DMS53 treated with DMSO at 0.1 percent for 48 hours (cell line): Measurements from ENCODE around the gene IGF2R.
A peak's percentile ranks its signal among the peaks of the same experiment; 100 is the strongest.
"Not testable (repeated sequence)": the region's sequence is repeated elsewhere in the genome, so short reads cannot be mapped to it uniquely, and the experiment has no call there.

ENCODE experiments used
- DNase-seq: peaks from one replicate; lab custom pipeline; 2025; ENCODE audit not compliant: unreplicated experiment; lab: John Stamatoyannopoulos, UW

Gene IGF2R

DNA sequence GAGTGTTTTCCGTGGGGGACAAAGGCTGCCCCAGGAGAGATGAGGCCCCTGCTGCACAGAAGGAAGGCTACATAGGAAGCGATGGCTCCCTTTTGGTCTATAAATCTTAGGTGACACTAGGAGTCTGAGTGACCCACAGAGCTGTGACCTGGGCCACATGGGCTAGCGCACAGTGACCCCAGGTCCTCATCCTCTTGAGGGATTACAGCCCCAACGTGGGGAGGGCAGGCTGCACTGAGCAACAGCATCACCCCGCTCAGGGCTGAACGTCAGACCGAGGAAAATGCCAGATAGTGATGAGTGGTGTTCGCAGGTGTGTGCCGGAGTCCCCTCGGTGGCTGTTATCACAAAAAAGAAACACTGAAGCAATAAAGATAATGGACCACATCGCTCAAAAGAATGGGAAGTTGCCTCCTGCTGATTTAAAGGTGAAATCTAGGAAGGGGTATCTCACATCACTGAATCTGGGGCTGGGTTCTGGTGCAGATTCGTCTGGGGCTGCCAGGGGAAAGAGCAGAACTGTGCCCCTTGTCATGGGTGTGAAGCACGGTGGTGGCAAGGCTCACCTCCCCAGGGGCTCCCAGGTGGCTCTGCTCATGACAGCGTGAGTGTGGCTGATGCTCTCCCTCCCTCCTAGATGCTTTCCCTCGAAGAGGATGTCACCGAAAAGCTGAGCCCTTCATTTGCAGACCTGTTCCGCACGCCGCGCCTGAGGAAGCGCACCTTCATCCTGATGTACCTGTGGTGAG lies 167.2 kb downstream of the IGF2R start:
- no peak for DNase-seq

DNA sequence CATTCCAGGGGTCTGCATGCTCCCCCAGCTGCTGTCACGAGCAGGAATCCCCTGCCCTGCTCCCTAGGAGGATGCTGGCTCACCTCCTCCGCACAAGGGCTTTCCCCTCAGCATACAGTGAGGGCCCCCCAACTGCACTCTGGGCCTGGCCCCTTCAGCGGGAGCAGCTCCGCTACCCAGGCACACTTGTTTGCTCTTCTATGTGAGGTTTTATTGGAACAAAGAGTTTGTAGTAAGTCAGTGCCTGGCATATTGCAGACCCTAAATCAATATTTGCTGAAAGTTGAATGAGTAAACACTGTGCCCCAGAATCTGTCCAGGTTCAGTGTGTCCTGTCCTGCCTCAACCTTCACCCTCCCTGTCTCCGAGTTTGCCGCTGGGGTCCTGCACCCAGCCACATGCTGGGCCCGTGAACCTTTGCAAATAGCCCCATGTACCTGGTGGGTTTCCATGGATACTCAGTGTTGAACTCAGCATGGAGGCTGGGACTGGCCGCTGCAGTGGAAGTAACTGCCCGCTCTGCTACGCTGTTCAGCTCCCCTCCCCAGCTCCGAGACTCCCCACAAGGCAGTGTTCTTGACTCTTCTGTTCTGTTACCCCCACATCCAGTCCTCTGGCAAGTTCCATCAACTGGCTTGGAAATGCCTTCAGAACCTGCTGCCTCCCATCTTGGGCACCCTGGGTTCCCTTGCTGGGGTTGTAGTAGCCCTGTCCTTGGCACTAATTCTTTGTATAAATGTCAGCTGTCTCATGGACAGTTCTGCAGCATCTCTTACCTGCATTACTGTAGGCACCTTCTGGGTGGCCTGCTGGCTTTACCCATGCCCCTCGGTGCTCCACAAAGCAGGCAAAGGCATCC lies 168.5 kb downstream of the IGF2R start:
- no peak for DNase-seq

DNA sequence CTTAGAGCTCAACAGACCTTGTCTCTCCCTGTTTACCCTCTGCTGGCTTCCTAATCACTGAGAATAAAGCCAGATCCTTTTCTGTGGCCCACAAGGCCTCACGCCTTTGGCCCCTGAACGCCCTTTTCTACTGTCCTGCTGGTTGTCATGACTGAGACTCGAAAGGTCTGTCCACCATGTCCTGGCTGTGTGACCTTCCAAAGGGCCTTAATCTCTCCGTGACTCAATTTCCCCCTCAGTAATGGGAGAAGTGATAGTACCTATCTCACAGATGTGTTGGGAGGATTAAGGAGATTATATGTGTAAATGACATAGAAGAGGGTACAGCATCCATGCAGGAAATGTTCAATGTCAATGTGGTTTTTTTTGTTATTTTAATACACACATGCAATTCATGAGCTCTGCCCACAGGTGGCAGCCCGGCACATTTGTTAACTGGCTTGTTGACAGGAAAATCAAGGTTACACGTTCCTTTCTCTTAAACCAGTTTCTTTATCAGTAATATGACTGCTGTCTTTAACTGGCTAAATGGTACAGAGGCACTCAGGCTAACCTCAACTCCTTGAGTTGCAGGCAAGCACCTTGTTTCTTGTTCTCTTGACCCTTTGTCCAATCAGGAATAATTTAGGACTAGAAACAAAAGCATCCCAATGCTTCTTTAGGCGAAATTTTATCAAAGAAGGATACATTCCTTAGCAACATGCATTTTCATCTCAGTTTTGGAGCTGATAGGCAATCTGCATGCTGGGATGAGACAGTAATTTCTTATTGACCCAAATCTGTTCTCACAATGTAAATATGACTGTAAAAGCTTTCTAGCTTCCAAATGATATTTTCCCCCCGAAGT lies 169.3 kb downstream of the IGF2R start:
- peak; percentile 37 for DNase-seq

DNA sequence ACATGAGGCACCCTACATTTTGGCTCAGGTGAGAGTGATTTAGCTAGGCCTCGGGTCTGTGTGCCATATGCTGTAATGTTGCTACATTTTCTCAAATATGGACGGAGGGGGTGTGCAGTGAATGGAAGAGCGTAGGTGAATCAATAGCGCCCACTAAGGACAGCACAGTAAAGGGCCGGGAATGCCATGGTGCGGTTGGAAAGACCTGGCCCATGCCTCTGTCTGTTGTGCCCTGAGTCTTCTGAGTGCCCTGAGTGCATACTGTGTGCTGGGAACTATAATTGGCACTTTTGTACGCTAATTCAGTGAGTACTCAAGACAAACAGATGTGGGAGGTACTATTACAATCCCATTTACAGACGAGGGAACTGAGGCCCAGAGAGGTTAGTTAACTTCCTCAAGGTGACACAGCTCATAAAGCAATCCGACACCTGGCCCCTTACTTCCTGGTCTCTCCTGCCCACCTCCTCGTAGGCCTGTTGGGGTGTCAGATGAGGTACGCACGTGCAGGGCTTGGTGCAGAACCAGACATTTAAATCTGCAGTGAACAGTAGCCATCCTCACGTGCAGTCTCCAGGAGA lies 170.0 kb downstream of the IGF2R start:
- DNase-seq, result no peak

DNA sequence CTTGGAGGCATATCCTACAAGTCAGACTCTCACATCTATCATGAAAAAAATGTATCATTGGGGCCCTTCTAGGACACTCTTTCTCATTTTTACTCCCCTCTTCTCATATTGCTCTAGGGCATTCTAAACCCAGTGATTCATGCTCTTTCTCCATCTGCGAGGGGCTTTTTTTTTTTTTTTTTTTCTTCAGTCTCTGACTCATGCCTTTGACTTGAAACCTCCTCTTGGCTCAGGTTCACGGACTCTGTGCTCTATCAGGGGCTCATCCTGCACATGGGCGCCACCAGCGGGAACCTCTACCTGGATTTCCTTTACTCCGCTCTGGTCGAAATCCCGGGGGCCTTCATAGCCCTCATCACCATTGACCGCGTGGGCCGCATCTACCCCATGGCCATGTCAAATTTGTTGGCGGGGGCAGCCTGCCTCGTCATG lies 170.6 kb downstream of the IGF2R start:
- DNase-seq, result no peak

DNA sequence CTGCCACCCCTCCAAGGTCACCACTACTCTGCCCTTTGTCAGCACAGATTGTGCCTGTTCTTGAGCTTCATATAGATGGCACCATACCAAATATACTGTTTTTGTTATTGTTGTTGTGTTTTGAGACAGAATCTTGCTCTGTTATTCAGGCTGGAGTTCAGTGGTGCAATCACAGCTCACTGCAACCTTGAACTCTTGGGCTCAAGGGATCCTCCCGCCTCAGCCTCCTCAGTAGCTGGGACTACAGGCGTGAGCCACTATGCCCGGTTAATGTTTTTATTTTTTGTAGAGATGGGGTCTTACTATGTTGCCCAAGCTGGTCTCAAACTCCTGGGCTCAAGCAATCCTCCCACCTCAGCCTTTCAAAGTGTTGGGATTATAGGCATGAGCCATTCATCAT lies 171.6 kb downstream of the IGF2R start:
- DNase-seq, result not testable (repeated sequence)

DNA sequence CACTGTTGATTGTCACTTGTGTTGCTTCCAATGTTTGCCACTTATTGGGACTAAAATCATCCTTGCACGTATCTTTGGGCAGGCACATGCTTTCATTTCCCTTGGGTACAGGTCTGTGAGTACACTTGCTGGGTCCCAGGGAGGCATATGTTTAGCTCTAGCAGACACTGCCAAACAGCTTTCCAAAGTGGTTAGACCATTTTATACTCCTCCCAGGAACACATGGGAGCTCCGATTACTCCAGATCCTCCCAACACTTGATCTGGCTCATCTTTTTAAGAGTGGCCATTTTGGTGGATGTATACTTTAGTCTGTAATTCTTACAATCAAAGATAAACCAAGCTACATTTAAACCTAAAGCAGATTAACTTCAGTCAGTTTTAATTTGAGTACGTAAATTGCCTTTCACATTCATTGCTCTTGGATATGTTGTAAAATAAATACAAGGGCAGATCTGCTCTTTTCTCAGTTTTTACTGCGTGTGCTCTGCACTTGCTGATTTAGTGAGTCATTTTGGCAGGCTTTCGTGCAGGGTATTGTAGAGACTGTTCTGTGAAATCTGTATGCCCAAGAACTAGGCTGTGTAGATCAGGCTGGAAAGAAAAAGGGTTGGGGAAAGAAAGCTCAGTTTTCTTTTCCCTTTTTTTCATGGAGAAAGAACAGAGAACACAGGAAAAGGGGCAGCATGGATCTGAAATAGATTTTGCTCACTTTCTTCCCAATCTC lies 172.3 kb downstream of the IGF2R start:
- DNase-seq, result no peak

DNA sequence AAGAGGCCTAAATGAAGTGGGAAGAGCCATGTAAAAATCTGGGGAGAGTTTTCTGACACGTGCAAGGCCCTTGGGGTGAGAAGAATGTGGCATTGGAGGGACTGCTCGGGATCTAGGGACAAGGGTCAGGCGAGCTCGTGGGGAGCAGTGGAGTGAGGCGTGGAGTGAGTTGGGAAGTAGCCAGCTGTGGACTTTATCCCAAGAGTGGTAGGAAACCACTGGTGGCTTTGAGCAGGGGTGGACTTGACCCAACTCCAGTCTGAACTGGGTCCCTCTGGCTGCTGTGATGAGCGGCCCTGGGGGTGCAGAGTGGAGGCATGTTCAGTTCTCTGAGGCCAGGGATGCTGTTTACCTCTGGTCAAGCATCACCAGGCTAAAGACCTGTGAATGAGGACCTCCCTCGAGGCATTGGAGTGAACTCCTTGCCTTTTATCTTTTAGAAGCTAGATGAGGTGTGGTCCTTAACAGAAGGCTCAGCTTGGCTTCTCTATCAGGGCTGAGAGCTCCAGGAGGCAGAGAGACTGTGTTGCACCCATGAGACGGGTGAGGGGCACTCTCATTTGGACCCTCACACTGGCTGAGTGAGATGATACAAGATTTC lies 173.3 kb downstream of the IGF2R start:
- DNase-seq, result no peak

DNA sequence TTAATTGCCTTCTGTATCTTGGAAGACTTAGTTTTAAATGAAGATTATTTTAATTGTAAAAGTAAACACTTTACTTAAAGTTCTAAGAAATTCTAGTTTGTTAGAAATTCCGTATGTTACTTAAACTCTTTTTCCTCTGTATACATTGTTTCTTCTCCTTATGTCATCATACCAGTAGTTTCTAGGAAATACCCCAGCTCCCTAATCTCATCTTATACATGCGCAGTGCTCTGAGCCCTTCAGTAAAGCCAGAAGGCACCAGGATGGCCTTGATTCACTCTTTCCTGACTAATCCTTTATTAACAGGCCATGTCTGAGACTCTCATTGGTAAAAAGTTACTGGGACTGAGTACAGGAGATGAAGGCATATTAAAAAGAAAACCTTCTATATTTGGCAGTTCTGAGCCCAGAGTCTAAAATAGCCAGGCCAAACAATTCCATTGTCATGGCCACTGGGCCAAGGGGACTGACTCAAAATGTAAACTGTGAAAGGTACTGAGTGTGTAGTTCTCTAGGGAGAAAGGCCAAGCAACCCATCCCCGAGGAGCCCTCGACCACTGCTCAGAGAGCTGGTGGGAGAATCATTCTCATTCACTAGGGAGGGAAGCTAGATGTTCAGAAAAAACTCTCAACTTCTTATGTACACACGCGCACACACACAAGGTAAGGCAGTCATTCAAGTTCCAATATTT lies 177.7 kb downstream of the IGF2R start:
- DNase-seq, result no peak

DNA sequence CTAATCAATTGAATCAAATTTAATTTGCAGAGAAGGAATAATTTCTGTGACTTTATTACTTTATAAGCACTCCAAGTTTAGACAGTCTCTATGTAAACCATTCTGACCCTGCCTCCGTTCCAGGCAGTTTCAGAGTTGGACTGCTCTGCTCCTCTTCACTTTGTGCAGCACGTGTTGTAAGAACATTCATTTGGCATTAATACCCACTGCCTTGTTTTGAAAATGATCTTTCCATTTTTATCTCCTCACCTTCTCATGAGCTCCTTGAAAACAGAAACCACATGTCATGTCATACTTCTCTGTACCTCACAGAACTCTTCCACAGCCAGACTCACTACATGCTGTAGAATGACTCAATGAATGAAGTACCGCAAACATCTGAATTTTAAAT lies 178.3 kb downstream of the IGF2R start:
- no peak for DNase-seq

DNA sequence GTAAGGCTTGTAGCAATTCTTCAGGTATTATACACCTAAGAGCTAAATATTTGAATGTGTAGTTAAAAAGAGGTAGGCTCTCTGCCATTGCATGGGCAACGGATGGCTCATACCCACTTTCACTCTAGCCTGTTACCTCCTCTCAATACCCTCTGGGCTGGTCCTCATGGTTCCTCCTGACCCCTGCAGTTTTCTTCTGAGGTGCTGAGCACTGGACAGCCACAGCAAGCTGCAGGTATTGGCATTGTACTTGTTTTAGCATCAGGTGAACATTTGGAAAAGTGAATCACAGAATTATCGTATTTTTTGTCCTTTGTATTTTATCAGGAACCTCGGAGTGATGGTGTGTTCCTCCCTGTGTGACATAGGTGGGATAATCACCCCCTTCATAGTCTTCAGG lies 185.6 kb downstream of the IGF2R start:
- no peak for DNase-seq

DNA sequence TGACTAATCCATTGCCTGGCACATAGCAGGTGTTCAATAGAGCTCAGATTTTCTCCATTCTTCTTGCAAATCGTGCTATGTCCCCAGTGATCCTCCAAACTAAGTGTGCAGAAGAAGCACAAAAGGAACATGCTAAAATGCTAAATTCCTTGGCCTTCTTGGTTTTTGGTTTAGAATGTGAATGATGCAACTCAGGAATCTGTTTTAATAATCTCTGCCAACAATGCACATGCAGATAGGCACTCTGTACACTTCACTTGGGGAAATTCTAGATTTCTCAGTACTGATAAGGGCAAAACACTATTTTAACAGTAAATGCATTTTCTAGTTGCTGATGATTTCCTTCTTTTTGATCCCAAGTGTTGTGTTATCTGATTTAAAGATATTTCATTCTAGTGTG lies 188.0 kb downstream of the IGF2R start:
- no peak for DNase-seq

DNA sequence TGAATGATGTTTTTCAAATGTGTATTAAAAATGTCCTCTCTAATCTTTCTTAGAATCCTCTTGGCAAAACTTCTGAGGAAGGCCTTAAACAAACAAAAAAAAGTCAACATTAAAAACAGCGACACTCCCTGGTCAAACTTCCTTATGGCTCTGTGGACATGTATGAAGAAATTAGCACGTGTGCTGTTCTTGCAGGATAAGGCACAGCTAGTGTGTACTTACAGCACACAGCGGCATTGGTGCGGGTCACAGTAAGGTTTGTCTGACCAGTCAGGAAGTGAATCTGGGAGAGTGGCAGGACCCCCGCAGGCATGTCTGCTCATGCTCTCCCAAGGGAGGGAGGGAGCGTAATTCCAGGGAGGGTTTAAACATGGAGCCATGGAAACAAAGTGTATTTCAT lies 191.6 kb downstream of the IGF2R start:
- DNase-seq, result no peak
